ENCODE data around the gene CRADD.

CRADD gene

DNA sequence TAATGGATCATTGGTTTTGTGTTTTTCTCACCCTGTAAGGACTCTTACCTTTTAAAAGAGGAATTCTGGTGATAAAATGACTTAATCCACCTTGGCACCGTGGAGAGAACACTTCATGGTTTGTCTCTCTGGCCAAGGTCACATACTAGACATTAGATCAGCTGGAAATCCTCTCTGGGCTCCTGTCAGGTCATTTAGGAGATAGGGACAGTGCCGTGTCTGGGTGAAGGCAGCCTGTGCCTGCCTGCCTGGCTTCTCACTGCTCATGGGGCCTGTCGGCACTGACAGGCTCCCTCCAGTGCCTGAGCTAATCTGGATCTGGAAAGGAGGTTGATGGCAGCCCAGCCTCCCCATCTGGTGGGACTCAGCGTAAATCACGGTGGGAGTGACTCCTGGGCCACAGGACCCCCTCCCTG is 5.7 kb downstream of the CRADD start:
- H3K27me3 Mint-ChIP-seq, result no peaks in the 10 kb centered on the region
- peaks cover 34% of the 10 kb centered on the region for H3K4me1 Mint-ChIP-seq
- DNase-seq (no peak), ATAC-seq (no peak)
- no peaks in the 10 kb centered on the region for H3K36me3 Mint-ChIP-seq (ENCODE audit: low read depth)
- H3K4me3 Mint-ChIP-seq, result no peak overlapping the region
- H3K27ac Mint-ChIP-seq, result no peak overlapping the region
- no peaks in the 10 kb centered on the region for H3K9me3 Mint-ChIP-seq

DNA sequence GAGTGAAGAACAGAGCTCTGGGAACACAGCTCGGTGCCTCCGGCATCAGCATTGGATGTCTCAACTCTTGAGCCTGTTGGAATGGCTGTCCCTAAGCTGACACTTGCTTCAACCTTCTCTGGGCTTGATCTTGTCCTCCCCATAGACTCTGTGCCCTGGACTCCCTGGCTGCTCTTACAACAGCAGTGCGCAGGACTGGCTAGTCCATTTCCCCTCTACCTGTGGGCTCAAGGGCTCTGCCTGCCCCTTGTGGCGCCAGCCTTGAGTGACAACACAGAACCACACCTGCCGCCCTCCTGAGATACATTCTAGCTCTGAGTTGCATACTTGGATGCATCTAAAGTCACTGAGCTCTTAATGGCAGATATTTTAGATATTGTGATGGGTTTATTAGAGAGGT is 6.2 kb downstream of the CRADD start:
- H3K27me3 Mint-ChIP-seq, result no peaks in the 10 kb centered on the region
- no peak overlapping the region for H3K4me3 Mint-ChIP-seq
- no peak overlapping the region for H3K27ac Mint-ChIP-seq
- H3K36me3 Mint-ChIP-seq (ENCODE audit: low read depth), result no peaks in the 10 kb centered on the region
- H3K4me1 Mint-ChIP-seq, result peaks cover 28% of the 10 kb centered on the region
- ATAC-seq (no peak), DNase-seq (no peak)
- H3K9me3 Mint-ChIP-seq, result no peaks in the 10 kb centered on the region

DNA sequence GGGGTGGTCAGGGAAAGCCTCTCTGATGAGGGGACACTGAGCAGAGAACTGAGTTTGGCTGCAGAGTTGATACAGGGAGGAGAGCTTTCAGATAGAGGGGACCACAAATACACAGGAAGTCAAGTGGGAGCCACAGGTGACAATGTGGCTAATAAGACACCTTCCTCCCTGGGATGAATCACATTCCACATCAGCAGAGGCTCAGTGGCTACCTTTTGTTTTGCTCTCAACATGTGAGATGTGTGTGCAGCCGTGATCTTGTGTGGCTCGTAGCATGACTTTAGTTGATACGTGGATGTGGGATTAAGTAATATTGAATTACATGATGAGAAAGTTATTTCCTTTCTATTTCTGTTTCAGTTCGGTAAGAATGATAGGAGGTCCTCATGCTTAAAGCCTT is 7.5 kb downstream of the CRADD start:
- Mint-ChIP-seq H3K9me3 (no peaks in the 10 kb centered on the region), H3K4me3 (no peak overlapping the region), H3K4me1 (peaks cover 22% of the 10 kb centered on the region), H3K27me3 (no peaks in the 10 kb centered on the region), H3K36me3 (ENCODE audit: low read depth) (no peaks in the 10 kb centered on the region), H3K27ac (no peak overlapping the region)
- DNase-seq (no peak), ATAC-seq (no peak)

DNA sequence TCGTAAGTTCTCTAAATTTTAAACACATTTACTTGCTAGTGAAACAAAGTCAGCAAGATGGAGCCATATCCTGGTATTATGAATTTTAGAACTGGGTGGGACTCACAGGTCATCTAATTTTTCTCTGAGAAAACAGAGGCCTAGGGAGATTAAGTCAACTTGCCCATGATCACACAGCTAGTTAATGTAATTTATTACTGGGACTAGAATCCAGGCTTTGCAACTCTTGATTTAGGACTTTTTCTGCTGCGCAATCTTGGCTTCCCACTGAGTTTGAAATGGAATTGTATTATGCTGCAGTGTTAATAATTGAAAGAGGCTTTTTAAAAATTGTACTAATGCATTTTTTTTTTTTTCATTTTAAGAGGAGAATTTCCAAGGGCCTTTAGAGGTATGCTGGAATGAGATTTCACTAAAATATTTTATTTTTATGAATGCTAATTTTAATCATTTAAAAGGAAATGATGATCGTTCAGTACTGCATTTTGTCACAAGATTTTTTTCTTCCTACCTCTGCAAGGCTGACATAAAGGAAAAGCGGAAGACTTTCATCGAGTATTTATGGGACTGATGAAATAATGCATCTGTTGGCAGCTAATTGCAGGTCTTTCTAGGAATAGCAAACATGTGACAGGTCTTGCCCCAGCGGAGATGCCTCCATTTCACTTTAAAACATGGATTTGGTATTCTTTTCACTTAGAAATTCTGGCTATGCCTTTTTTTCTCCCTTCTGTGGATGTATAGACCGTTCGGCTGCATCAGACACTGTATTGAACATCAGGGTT is 9.6 kb downstream of the CRADD start:
- H3K27ac Mint-ChIP-seq, result no peak overlapping the region
- no peaks in the 10 kb centered on the region for H3K27me3 Mint-ChIP-seq
- H3K4me1 Mint-ChIP-seq, result peaks cover 19% of the 10 kb centered on the region
- no peak overlapping the region for H3K4me3 Mint-ChIP-seq
- ATAC-seq (no peak), DNase-seq (no peak)
- no peaks in the 10 kb centered on the region for H3K36me3 Mint-ChIP-seq (ENCODE audit: low read depth)
- no peaks in the 10 kb centered on the region for H3K9me3 Mint-ChIP-seq

DNA sequence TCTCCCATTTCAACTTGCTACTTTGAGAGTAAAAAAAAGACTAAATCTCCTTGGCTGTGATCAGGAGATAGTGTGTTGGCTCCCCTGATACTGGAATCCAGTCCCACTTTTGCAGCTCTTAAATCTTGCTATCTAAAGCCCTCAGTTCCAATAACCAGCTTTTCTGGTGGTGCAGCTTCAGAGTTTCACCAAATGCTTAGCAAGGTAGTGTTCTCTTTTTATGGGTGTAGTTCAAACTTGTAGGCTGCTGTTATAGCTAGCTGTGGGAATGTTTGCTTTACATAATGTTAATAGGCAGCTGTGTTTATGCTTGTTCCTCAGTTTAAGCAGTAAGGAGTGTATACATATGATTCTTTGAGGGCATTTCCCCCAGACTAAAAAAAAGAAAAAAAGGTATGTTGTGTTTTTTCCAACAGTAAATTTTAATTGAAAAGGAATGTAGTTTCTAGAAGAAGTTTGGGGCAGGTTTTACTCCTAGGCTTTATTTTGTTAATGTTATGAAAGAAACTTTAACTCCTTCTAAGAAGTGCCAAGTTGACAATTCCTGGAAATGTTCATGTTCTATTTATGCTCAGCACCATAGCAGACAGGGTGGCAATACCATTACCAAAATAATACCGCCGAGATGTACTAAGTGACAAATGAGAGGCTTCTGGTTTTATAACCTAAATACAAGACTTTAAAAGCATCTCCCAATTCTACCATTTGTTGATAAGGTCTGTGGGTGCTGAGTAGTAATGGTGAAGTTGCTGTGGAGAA is 12.1 kb downstream of the CRADD start:
- Mint-ChIP-seq H3K27me3 (no peaks in the 10 kb centered on the region), H3K9me3 (peaks cover 7% of the 10 kb centered on the region), H3K4me1 (peaks cover 16% of the 10 kb centered on the region), H3K36me3 (ENCODE audit: low read depth) (peaks cover 6% of the 10 kb centered on the region), H3K27ac (no peak overlapping the region), H3K4me3 (no peak overlapping the region)
- ATAC-seq (no peak), DNase-seq (no peak)

DNA sequence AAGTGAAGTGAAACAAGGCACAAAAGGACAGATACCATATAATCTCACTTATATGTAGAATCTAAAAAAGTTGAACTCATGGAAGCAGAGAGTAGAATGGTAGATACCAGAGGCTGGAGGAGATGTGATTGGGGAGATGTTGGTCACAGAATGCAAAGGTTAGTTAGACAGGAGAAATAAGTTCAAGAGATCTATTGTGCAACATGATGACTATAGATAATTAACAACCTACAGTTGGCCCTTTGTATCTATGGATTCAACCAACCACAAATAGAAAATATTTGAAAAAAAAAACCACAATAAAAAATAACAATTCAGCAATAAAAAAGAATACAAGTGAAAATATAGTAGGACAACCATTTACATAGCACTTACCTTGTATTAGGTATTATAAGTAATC is 19.3 kb downstream of the CRADD start:
- DNase-seq (no peak), ATAC-seq (no peak)
- Mint-ChIP-seq H3K4me3 (no peak overlapping the region), H3K9me3 (peaks cover 7% of the 10 kb centered on the region), H3K27ac (no peak overlapping the region), H3K27me3 (no peaks in the 10 kb centered on the region), H3K4me1 (peaks cover 9% of the 10 kb centered on the region), H3K36me3 (ENCODE audit: low read depth) (peaks cover 6% of the 10 kb centered on the region)

DNA sequence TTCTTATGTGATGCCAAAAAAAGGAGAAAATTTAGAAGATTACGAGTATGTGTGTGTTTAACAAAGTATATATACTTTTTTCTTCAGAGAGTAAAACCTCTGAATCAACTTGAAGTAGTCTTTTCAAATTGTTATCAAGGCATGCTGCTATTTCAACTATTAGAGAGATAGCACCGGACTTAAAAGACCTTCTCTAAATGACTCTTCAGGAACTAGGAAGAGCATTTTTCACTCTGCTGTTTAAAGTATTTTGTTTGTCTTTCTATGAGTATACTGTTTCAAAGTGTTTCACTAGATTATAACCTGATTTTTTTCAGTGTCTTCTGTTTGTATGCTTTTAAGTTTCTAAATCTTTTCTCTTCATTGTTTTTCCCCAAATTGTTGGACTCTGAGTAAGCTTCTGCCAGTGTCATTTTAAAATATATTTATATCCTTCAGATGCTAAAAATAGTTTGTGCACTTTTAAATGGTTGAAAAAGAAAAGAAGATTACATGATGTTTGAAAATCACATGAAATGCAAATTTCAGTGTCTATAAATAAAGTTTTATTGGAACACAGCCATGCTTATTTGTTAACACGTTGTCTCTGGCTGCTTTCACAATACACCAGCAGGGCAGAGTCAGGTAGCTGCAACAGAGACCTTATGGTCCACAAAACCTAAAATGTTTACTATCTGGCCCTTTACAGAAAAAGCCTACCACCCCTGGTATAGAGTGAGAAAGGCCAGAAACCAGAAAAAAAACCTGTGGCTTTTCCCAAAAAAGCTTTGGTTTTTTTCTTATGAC is 21.3 kb downstream of the CRADD start:
- Mint-ChIP-seq H3K4me3 (no peak overlapping the region), H3K9me3 (no peaks in the 10 kb centered on the region), H3K27me3 (no peaks in the 10 kb centered on the region), H3K36me3 (ENCODE audit: low read depth) (no peaks in the 10 kb centered on the region), H3K4me1 (peaks cover 17% of the 10 kb centered on the region), H3K27ac (no peak overlapping the region)
- no peak for ATAC-seq
- DNase-seq, result no peak

DNA sequence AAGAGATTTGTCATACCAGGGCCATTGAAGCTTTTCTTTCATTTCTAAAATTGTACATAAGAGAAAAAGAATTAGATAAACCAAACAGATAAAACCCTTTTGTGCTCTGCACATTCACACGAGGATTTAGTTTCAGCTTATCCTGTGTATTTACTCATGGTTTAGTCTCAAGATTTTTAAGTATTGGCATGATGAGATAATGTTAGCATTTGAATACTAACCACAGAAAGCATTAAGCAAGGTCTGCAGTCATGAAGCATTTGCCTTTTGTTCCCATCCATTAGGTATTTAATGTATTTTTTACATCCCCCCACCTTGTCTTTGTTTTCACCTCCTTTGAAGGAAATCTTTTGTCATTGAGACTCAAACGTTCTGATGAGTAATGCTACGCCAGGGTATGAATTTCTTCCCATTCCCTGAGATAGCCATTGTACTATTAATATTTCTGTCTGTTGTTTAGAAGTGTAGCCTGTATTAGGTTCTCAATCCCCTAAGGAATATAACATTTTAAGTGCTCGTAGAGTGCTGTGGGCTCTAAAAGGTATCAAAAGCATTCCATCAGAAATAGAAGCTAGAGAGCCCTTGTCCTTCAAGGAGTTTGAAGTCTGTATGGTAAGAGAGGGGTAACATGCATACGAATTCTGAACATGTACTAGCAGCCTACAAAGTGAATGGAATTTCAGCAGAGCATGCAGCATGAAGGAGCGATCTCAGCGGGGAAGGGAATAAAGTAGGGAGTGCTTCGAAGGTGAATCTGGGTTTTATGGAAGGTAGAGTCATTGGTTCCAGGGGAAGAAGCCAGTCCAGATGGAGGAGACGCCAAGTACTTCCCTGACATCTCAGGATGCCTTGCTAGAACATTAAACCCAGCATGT is 22.3 kb downstream of the CRADD start:
- ATAC-seq, result no peak
- no peaks in the 10 kb centered on the region for H3K9me3 Mint-ChIP-seq

DNA sequence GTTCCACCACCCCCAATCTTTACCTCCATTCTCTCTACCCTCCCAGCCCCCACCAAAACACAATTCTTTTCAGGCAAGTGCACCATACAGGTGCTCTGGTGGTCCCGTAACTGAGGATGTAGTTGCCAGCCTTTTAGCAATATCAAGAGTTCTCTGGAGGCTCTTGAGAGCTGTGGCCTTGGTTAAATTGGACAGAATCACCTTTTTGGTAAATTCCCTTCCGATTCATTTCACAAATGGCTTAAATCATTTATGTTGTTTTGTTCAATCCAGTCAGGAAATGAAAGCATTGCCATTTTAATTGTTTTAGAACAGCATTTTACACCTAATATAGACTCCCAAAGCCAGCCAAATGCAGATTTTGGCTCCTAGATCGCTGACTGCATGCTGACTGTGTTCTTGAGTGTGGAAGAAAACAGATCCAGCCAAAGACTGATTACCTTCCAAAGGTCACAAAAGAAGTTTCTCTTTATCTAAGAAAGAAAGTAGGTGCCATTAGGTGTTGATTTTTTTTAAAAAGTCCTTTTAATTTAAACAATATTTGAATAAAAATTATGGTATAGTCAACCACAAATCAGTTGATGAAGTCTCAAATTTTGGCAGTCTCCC is 25.6 kb downstream of the CRADD start:
- DNase-seq (no peak), ATAC-seq (no peak)
- Mint-ChIP-seq H3K27ac (no peak overlapping the region), H3K4me1 (peaks cover 25% of the 10 kb centered on the region), H3K4me3 (no peak overlapping the region), H3K27me3 (no peaks in the 10 kb centered on the region), H3K9me3 (peaks cover 1% of the 10 kb centered on the region), H3K36me3 (ENCODE audit: low read depth) (peaks cover 2% of the 10 kb centered on the region)

More for the DNA sequence above, 22.3 kb downstream of the CRADD start:
- no peak overlapping the region for H3K4me3 Mint-ChIP-seq
- no peaks in the 10 kb centered on the region for H3K27me3 Mint-ChIP-seq
- peaks cover 20% of the 10 kb centered on the region for H3K4me1 Mint-ChIP-seq
- DNase-seq, result no peak
- H3K36me3 Mint-ChIP-seq (ENCODE audit: low read depth), result no peaks in the 10 kb centered on the region
- H3K27ac Mint-ChIP-seq, result no peak overlapping the region

DNA sequence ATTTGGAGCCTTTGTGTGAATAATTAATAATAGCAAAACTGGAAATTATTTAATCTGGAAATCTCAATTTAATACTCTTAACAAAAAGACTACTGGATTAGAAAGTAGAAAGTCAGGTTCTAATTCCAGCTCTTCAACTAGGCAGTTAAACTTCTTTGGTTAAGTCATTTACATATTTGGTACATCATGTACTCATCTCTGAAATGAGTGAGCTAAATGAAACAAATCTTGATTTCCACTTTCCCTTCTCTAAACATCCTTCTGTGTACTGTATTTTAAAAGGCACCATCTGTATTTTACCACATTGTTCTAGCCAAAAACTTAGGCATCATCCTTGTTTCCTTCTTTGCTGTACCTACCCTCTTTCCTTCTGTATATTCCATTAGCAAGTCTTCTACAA is 26.9 kb downstream of the CRADD start:
- ATAC-seq, result no peak
- H3K36me3 Mint-ChIP-seq (ENCODE audit: low read depth), result peaks cover 7% of the 10 kb centered on the region
- peaks cover 23% of the 10 kb centered on the region for H3K4me1 Mint-ChIP-seq
- H3K4me3 Mint-ChIP-seq, result no peak overlapping the region
- no peak for DNase-seq
- H3K27me3 Mint-ChIP-seq, result no peaks in the 10 kb centered on the region
- no peak overlapping the region for H3K27ac Mint-ChIP-seq
- peaks cover 10% of the 10 kb centered on the region for H3K9me3 Mint-ChIP-seq

DNA sequence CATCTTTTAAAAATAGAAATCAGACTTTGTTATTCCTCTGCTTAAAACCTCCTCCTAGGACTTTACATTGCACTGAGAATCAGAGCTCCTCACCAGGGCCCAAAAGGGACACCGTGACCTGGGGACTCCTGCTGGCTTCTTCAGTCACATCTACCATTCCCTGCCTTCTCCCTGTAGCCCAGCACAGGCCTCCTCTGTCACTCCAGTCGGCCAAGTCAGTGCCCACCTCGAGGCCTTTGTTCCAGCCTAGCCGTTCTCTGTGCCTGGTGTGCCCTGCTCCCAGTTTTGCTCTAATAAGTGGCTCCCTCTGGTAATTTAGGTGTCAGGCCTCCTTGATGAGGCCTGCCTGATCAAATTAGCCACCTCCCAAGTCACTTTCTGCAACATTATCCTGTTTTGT is 27.4 kb downstream of the CRADD start:
- peaks cover 11% of the 10 kb centered on the region for H3K36me3 Mint-ChIP-seq (ENCODE audit: low read depth)
- ATAC-seq (no peak), DNase-seq (no peak)
- no peak overlapping the region for H3K4me3 Mint-ChIP-seq
- H3K4me1 Mint-ChIP-seq, result peaks cover 19% of the 10 kb centered on the region
- no peak overlapping the region for H3K27ac Mint-ChIP-seq
- no peaks in the 10 kb centered on the region for H3K27me3 Mint-ChIP-seq
- peaks cover 15% of the 10 kb centered on the region for H3K9me3 Mint-ChIP-seq

DNA sequence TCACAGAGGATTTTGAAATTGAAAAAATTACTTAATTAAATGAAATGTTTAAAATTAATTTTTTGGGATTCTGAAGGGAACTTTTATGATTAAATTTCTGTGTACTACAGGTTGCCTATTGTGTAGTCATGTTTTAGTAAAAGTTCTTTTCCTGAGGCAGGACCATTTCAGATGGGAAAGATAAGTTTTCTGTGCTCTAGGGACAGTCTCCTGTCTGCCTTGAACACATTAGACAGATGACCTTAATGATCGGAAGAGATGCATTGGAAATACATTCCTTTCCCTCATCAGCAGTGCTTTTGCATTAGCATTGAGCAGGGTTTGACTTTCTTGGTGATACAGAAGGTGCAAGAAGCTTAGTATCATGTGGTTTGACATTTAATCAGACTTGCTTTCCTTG is 28.1 kb downstream of the CRADD start:
- Mint-ChIP-seq H3K27ac (no peak overlapping the region), H3K36me3 (ENCODE audit: low read depth) (peaks cover 15% of the 10 kb centered on the region), H3K27me3 (no peaks in the 10 kb centered on the region), H3K9me3 (peaks cover 20% of the 10 kb centered on the region), H3K4me3 (no peak overlapping the region), H3K4me1 (peaks cover 16% of the 10 kb centered on the region)
- ATAC-seq, result no peak
- no peak for DNase-seq

DNA sequence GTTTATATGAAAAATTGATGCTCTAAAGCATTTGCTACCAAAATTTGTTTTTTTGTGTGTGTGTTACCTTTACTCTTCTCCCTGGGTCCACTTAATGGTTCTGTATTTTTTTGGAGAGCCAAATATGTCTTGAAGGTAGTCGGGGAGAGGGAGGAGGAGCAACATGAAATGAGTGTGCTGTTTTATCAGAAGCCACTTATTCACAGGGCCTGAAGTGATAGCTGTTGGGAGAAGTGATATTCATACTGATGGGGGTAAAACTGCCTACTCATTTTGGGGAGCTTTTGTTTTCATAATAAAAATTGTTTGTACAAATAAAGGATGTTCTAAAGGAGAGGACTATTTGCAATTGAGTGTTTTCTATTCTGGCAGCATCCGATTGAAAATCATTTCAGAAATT is 29.2 kb downstream of the CRADD start:
- Mint-ChIP-seq H3K9me3 (peaks cover 20% of the 10 kb centered on the region), H3K4me1 (peaks cover 16% of the 10 kb centered on the region), H3K27ac (no peak overlapping the region), H3K4me3 (no peak overlapping the region), H3K27me3 (no peaks in the 10 kb centered on the region), H3K36me3 (ENCODE audit: low read depth) (peaks cover 15% of the 10 kb centered on the region)
- DNase-seq, result no peak
- no peak for ATAC-seq

DNA sequence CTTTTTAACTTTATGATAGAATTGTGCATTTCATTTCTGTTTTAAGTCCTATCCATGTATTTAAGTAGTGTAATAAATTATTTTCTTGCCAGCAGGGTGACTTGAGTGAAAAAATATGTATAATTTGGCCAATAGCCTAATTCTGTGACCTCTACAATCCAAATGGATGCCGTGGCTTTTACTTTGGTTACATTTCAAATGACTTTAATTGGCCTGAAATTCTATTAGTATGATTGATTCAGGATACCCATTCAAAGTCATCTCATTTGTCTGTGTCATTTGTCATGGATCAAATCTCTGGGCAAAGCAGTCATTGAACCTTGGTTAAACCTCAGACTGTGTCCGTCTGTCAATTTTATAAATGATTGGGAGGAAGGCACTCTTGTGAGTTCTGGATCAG is 29.6 kb downstream of the CRADD start:
- no peaks in the 10 kb centered on the region for H3K27me3 Mint-ChIP-seq
- no peak overlapping the region for H3K4me3 Mint-ChIP-seq

More for the DNA sequence above, 29.6 kb downstream of the CRADD start:
- peaks cover 15% of the 10 kb centered on the region for H3K36me3 Mint-ChIP-seq (ENCODE audit: low read depth)
- H3K4me1 Mint-ChIP-seq, result peaks cover 14% of the 10 kb centered on the region
- DNase-seq, result no peak
- peaks cover 20% of the 10 kb centered on the region for H3K9me3 Mint-ChIP-seq
- H3K27ac Mint-ChIP-seq, result no peak overlapping the region
- no peak for ATAC-seq

All from activated naive CD8-positive, alpha-beta T cell treated with anti-CD3 and anti-CD28 coated beads, Interleukin-2, amount 50 U/mL, for 24 hours (primary cell).